ENCODE results near the gene DIS3L2.
"Not testable (repeated sequence)": the region's sequence is repeated elsewhere in the genome, so short reads cannot be mapped to it uniquely, and the experiment has no call there.

Gene DIS3L2

GRCh38 chr2:231937057-231937456 is 24.5 kb upstream of the DIS3L2 start:
- POLR2A ChIA-PET, result no interaction called here
- CTCF ChIA-PET, result no interaction called here
- DNase-seq (ENCODE audit: extremely low spot score), result no peak
- TF ChIP-seq CTCF (IDR thresholded peaks at IDR 0.05; ENCODE audit: control extremely low read depth, extremely low read depth, low read depth, missing control alignments), result no peak

GRCh38 chr2:231939022-231939421 is 22.5 kb upstream of the DIS3L2 start:
- ChIA-PET POLR2A (no interaction called here), CTCF (interaction anchor here (1.3 kb wide), 1 partner anchor 354 kb away, joined by 3 read pairs; no protein-coding TSS in a partner anchor)
- TF ChIP-seq CTCF (IDR thresholded peaks at IDR 0.05; ENCODE audit: control extremely low read depth, extremely low read depth, low read depth, missing control alignments), result no peak
- DNase-seq (ENCODE audit: extremely low spot score), result no peak

- ChIA-PET CTCF (interaction anchor here (0.9 to 2.2 kb wide), 5 partner anchors 11 to 385 kb away, joined by 3 to 8 read pairs (median 4); partner anchors contain the start of gene NPPC), POLR2A (no interaction called here)
- DNase-seq (ENCODE audit: extremely low spot score), result no peak
- TF ChIP-seq CTCF (IDR thresholded peaks at IDR 0.05; ENCODE audit: control extremely low read depth, extremely low read depth, low read depth, missing control alignments), result no peak
Observed at GRCh38 chr2:231940795-231941194, 20.7 kb upstream of the DIS3L2 start.

- TF ChIP-seq CTCF (IDR thresholded peaks at IDR 0.05; ENCODE audit: control extremely low read depth, extremely low read depth, low read depth, missing control alignments), result no peak
- ChIA-PET CTCF (interaction anchor here (1.2 to 2.2 kb wide), 4 partner anchors 11 to 384 kb away, joined by 3 to 8 read pairs (median 5); partner anchors contain the start of gene NPPC), POLR2A (no interaction called here)
- no peak for DNase-seq (ENCODE audit: extremely low spot score)
Observed at GRCh38 chr2:231941673-231942072, 19.8 kb upstream of the DIS3L2 start.

GRCh38 chr2:231942180-231942579 is 19.3 kb upstream of the DIS3L2 start:
- POLR2A ChIA-PET, result no interaction called here
- TF ChIP-seq CTCF (IDR thresholded peaks at IDR 0.05; ENCODE audit: control extremely low read depth, extremely low read depth, low read depth, missing control alignments), result no peak
- CTCF ChIA-PET, result interaction anchor here (1.2 kb wide), 1 partner anchor 384 kb away, joined by 3 read pairs; no protein-coding TSS in a partner anchor
- no peak for DNase-seq (ENCODE audit: extremely low spot score)

GRCh38 chr2:231946241-231946814 is 15.2 kb upstream of the DIS3L2 start:
- ChIA-PET CTCF (no interaction called here), POLR2A (no interaction called here)
- TF ChIP-seq CTCF (IDR thresholded peaks at IDR 0.05; ENCODE audit: control extremely low read depth, extremely low read depth, low read depth, missing control alignments), result no peak
- no peak for DNase-seq (ENCODE audit: extremely low spot score)

- CTCF ChIA-PET, POLR2A ChIA-PET: not testable (repeated sequence)
Observed at GRCh38 chr2:231947112-231947511, 14.4 kb upstream of the DIS3L2 start.

More at GRCh38 chr2:231947112-231947511, 14.4 kb upstream of the DIS3L2 start:
- not testable (repeated sequence) for DNase-seq (ENCODE audit: extremely low spot score)
